SU-DHL-6 (cell line): ENCODE results near the gene ARPP21.

ENCODE experiments used
- H2AFZ ChIP-seq: fragments of 200-600 bp; sonication (generic); 2 replicates; pipeline ENCODE4 v1.6.1; 2014; ENCODE audit warnings: low read depth, mild to moderate bottlenecking, moderate library complexity, mixed read lengths, antibody characterized with exemption, low read length; ENCODE audit not compliant: severe bottlenecking
- H3F3A ChIP-seq: fragments of 200-600 bp; shearing (Covaris generic); 2 replicates; pipeline ENCODE4 v1.6.0; 2016; ENCODE audit warnings: antibody characterized with exemption, mild to moderate bottlenecking; ENCODE audit not compliant: insufficient read depth
- H3K27ac ChIP-seq: fragments of 200-600 bp; sonication (generic); 2 replicates; pipeline ENCODE4 v1.5.1; 2016; ENCODE audit warnings: low read depth, mild to moderate bottlenecking, low read length, moderate library complexity, mixed read lengths
- H3K27me3 ChIP-seq: fragments of 200-600 bp; sonication (generic), shearing (Covaris generic); 2 replicates; pipeline ENCODE4 v1.6.0; 2014; ENCODE audit warnings: mild to moderate bottlenecking, low read length
- H3K36me3 ChIP-seq: fragments of 200-600 bp; sonication (generic); 2 replicates; pipeline ENCODE4 v1.6.1; 2014; ENCODE audit warnings: mild to moderate bottlenecking, low read length, mixed read lengths
- H3K4me2 ChIP-seq: fragments of 300-600, 200-600 bp; shearing (Covaris generic), sonication (generic); 2 replicates; pipeline ENCODE4 v1.6.0; 2014; ENCODE audit warnings: low read length, low read depth, mild to moderate bottlenecking; ENCODE audit not compliant: poor library complexity, severe bottlenecking
- H3K4me3 ChIP-seq: fragments of 200-600 bp; sonication (generic); 2 replicates; pipeline ENCODE4 v1.5.1; 2014; ENCODE audit warnings: antibody characterized with exemption, low read length, mild to moderate bottlenecking, mixed read lengths; ENCODE audit not compliant: insufficient read depth, poor library complexity, severe bottlenecking
- H3K79me2 ChIP-seq: fragments of 200-600 bp; sonication (generic); 2 replicates; pipeline ENCODE4 v1.6.1; 2014; ENCODE audit warnings: mild to moderate bottlenecking, low read length, moderate library complexity; ENCODE audit not compliant: insufficient read depth
- H3K9ac ChIP-seq: fragments of 200-600 bp; sonication (generic); 2 replicates; pipeline ENCODE4 v1.7.0; 2014; ENCODE audit warnings: mild to moderate bottlenecking, low read length
- H3K9me2 ChIP-seq: fragments of 200-600 bp; sonication (generic); replicated peaks from 2 replicates; pipeline ENCODE4 v1.6.1; 2014; ENCODE audit warnings: low read length; ENCODE audit not compliant: insufficient read depth
- H3K9me3 ChIP-seq: fragments of 200-600 bp; sonication (generic); 2 replicates; pipeline ENCODE4 v1.6.1; 2014; ENCODE audit warnings: low read length, mixed read lengths; ENCODE audit not compliant: insufficient read depth
- H4K20me1 ChIP-seq: fragments of 200-600 bp; sonication (generic); 2 replicates; pipeline ENCODE4 v1.6.1; 2014; ENCODE audit warnings: low read depth, mild to moderate bottlenecking, antibody characterized with exemption, low read length, moderate library complexity, mixed read lengths
- EZH2phosphoT487 ChIP-seq: fragments of 200-600 bp; sonication (generic), shearing (Covaris generic); conservative IDR thresholded peaks from 2 replicates; pipeline ENCODE4 v1.6.1; 2018; ENCODE audit warnings: mild to moderate bottlenecking, antibody characterized with exemption, low read length, moderate library complexity, mixed read lengths
- TF ChIP-seq, protein P1 (sequence below): fragments of 200-600 bp; sonication (generic); IDR thresholded peaks from one replicate; pipeline ENCODE4 v1.5.1; 2017; ENCODE audit warnings: antibody characterized with exemption, mild to moderate bottlenecking, low read length, moderate library complexity; ENCODE audit not compliant: insufficient read depth, poor library complexity, severe bottlenecking

Gene ARPP21

DNA sequence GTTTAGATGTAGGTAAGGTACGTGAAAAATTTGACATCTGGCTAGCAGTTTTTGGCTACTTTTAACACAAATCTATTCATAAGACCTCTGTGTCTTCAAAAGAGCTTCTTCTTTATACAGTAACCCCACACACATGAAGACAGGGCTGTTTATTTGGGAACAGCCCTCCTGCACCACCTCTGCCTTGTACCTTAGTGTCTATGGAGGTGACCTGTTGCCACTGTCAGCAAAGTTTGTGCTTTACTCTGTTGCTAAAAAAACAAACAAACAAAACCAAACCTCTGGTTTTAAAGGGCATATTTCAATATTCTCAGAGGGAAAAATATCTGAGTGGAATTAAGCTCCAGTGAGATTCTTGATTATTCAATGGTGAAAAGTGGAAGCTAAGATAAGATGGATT is 122.0 kb downstream of the ARPP21 start:
- H3K9ac ChIP-seq, result no peak overlapping the region

DNA sequence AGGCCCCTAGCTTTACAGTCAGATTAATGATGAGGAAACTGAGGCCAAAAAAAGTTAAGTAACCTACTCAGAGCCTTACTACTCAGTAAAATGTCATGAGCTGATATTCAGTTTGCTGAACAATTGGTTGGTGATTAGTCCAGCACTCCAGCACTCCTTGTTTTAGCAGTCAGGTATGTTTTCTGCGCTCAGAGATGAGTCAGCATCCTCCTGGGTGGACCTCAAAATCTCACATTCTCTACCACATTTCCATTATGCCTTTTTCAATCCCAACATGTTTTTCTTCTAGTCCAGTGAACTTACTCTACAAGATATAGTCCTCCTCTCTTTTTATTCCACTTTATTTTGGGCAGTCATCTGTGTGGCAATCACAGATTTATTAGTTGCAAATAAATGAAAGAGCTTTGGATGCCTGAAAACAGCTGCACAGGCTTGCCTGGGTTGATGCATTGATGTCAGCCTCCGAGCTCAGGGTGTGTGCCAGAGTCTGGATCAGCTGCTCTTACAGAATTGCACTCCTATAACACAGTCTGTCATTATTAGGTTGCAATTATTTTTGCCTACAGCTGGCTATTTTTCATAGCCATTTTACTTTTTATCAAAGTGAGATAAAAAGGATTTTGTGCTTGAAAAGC is 133.2 kb downstream of the ARPP21 start:
- Histone ChIP-seq H3K4me3 (no peak overlapping the region), H3K79me2 (no peaks in the 10 kb centered on the region), H3F3A (no peaks in the 10 kb centered on the region), H3K27me3 (no peaks in the 10 kb centered on the region), H3K27ac (no peak overlapping the region), H3K36me3 (no peaks in the 10 kb centered on the region; the same call in 1 of the 2 replicates), H4K20me1 (no peaks in the 10 kb centered on the region), H2AFZ (no peak overlapping the region), H3K4me2 (no peak overlapping the region), H3K9me2 (no peaks in the 10 kb centered on the region), H3K9me3 (no peaks in the 10 kb centered on the region), H3K9ac (no peak overlapping the region)
- TF ChIP-seq, protein P1, sequence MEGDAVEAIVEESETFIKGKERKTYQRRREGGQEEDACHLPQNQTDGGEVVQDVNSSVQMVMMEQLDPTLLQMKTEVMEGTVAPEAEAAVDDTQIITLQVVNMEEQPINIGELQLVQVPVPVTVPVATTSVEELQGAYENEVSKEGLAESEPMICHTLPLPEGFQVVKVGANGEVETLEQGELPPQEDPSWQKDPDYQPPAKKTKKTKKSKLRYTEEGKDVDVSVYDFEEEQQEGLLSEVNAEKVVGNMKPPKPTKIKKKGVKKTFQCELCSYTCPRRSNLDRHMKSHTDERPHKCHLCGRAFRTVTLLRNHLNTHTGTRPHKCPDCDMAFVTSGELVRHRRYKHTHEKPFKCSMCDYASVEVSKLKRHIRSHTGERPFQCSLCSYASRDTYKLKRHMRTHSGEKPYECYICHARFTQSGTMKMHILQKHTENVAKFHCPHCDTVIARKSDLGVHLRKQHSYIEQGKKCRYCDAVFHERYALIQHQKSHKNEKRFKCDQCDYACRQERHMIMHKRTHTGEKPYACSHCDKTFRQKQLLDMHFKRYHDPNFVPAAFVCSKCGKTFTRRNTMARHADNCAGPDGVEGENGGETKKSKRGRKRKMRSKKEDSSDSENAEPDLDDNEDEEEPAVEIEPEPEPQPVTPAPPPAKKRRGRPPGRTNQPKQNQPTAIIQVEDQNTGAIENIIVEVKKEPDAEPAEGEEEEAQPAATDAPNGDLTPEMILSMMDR, result no peak
- TF ChIP-seq EZH2phosphoT487, result no peak

More for the DNA sequence above, 122.0 kb downstream of the ARPP21 start:
- H3K36me3 ChIP-seq, result no peaks in the 10 kb centered on the region
- no peak for TF ChIP-seq EZH2phosphoT487
- TF ChIP-seq, protein P1, result no peak
- no peaks in the 10 kb centered on the region for H3K9me2 ChIP-seq
- no peak overlapping the region for H3K4me3 ChIP-seq
- H4K20me1 ChIP-seq, result no peaks in the 10 kb centered on the region
- no peak overlapping the region for H3K4me2 ChIP-seq
- H3K9me3 ChIP-seq, result no peaks in the 10 kb centered on the region
- H3K27ac ChIP-seq, result no peak overlapping the region
- H2AFZ ChIP-seq, result no peak overlapping the region
- H3K79me2 ChIP-seq, result no peaks in the 10 kb centered on the region
- H3F3A ChIP-seq, result no peaks in the 10 kb centered on the region
- H3K27me3 ChIP-seq, result no peaks in the 10 kb centered on the region

DNA sequence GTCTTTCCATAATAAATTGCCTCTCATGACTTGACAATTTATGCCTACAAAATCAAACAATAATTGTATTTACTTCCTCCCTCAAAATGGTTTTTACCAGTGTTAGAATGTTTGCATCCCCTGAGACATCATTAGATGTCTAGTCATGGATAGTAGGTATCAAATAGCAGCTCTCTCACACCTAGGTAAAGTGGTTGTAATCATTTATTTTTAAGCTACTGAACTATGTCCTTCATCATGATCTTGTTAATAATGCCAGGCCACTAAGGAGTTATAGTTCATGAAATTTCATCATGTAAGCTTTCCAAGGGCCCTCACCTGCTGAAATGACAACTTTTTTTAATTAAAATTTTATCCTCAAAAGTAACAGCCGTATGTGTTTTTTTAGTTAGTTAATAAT is 134.1 kb downstream of the ARPP21 start:
- H4K20me1 ChIP-seq, result no peaks in the 10 kb centered on the region
- H3K4me3 ChIP-seq, result no peak overlapping the region
- TF ChIP-seq, protein P1, result no peak
- TF ChIP-seq EZH2phosphoT487, result no peak
- H3K9ac ChIP-seq, result no peak overlapping the region
- no peak overlapping the region for H3K4me2 ChIP-seq
- H3K36me3 ChIP-seq, result no peaks in the 10 kb centered on the region; the same call in 1 of the 2 replicates
- no peaks in the 10 kb centered on the region for H3K9me3 ChIP-seq
- H3K79me2 ChIP-seq, result no peaks in the 10 kb centered on the region
- no peaks in the 10 kb centered on the region for H3K9me2 ChIP-seq
- H3F3A ChIP-seq, result no peaks in the 10 kb centered on the region
- H2AFZ ChIP-seq, result no peak overlapping the region
- no peaks in the 10 kb centered on the region for H3K27me3 ChIP-seq
- no peak overlapping the region for H3K27ac ChIP-seq
